Subcutaneous abdominal adipose tissue (tissue), 5 donors: ENCODE measurements around the gene MAP3K8.

Source experiments
- H3K27ac ChIP-seq: one replicate; pipeline ENCODE4 v1.7.0; 2013; ENCODE audit warnings: low read depth, mild to moderate bottlenecking, inconsistent platforms, low read length, moderate library complexity
- H3K27me3 ChIP-seq, 5 donors: one replicate each; pipeline ENCODE4 v1.7.0; 2013; ENCODE audit warnings: low read length in 5 of 5, inconsistent platforms in 1 of 5; ENCODE audit not compliant: control insufficient read depth in 5 of 5, insufficient read depth in 4 of 5
- H3K36me3 ChIP-seq, 5 donors: one replicate each; pipeline ENCODE4 v1.7.0; 2013; ENCODE audit warnings: low read length in 5 of 5; ENCODE audit not compliant: control insufficient read depth in 5 of 5, insufficient read depth in 5 of 5
- H3K4me1 ChIP-seq, 5 donors: one replicate each; pipeline ENCODE4 v1.7.0; 2013; ENCODE audit warnings: low read length in 5 of 5, mild to moderate bottlenecking in 3 of 5, moderate library complexity in 1 of 5; ENCODE audit not compliant: control insufficient read depth in 5 of 5, insufficient read depth in 5 of 5
- H3K4me3 ChIP-seq, 5 donors: one replicate each; pipeline ENCODE4 v1.7.0; 2013; ENCODE audit warnings: low read length in 5 of 5, low read depth in 1 of 5
- H3K9ac ChIP-seq, 5 donors: one replicate each; pipeline ENCODE4 v1.7.0; 2013; ENCODE audit warnings: low read length in 5 of 5, mild to moderate bottlenecking in 4 of 5, moderate library complexity in 3 of 5
- H3K9me3 ChIP-seq, 5 donors: one replicate each; pipeline ENCODE4 v1.7.0; 2013; ENCODE audit warnings: low read length in 5 of 5; ENCODE audit not compliant: control insufficient read depth in 5 of 5
- donor health status: healthy.
- donor health status: healthy.
- donor health status: healthy.
- donor health status: healthy.
- donor health status: healthy.

The MAP3K8 gene

GRCh38 chr10:30433730-30434272, at the start of gene MAP3K8:
Gene MAP3K8, plus strand, starts transcription at chr10:30434184. Its CDS starts 4,755 bp downstream, at chr10:30438939.
- Histone ChIP-seq H3K9me3 (no peaks in the 10 kb centered on the region), H3K4me3 (peak within 1 kb of the TSS; percentile 79 to 95 (median 92)), H3K27ac (peak within 1 kb of the TSS; percentile 99), H3K36me3 (peaks cover under 1 to 17% (median 6%) of the 10 kb centered on the region in 5 donors), H3K9ac (peak within 1 kb of the TSS; percentile 97 to 99 (median 99)), H3K4me1 (peaks cover 15 to 60% (median 51%) of the 10 kb centered on the region in 5 donors), H3K27me3 (no peaks in the 10 kb centered on the region)

- Histone ChIP-seq H3K9ac (no peak overlapping the region), H3K27me3 (peaks cover 0 to 3% (median 0%) of the 10 kb centered on the region in 5 donors), H3K9me3 (no peaks in the 10 kb centered on the region), H3K27ac (no peak overlapping the region), H3K4me1 (no peaks in the 10 kb centered on the region), H3K36me3 (no peaks in the 10 kb centered on the region), H3K4me3 (no peak overlapping the region)
Measured at GRCh38 chr10:30384701-30385201, 49.2 kb upstream of the MAP3K8 start.

GRCh38 chr10:30386801-30387588, 47.0 kb upstream of the MAP3K8 start:
- H3K36me3 ChIP-seq = no peaks in the 10 kb centered on the region
- no peaks in the 10 kb centered on the region for H3K27me3 ChIP-seq
- no peak overlapping the region for H3K27ac ChIP-seq
- no peak overlapping the region for H3K4me3 ChIP-seq
- H3K4me1 ChIP-seq = no peaks in the 10 kb centered on the region
- no peaks in the 10 kb centered on the region for H3K9me3 ChIP-seq
- H3K9ac ChIP-seq = no peak overlapping the region

- no peak overlapping the region for H3K9ac ChIP-seq
- H3K9me3 ChIP-seq = no peaks in the 10 kb centered on the region
- H3K27me3 ChIP-seq = no peaks in the 10 kb centered on the region
- no peaks in the 10 kb centered on the region for H3K36me3 ChIP-seq
- H3K4me3 ChIP-seq = no peak overlapping the region
- H3K4me1 ChIP-seq = peaks cover 2 to 5% (median 3%) of the 10 kb centered on the region in 5 donors
- H3K27ac ChIP-seq = no peak overlapping the region
Measured at GRCh38 chr10:30387646-30388243, 46.2 kb upstream of the MAP3K8 start.

- Histone ChIP-seq H3K9me3 (no peaks in the 10 kb centered on the region), H3K27me3 (no peaks in the 10 kb centered on the region), H3K4me1 (peaks cover 3 to 7% (median 4%) of the 10 kb centered on the region in 5 donors), H3K4me3 (no peak overlapping the region), H3K9ac (no peak overlapping the region), H3K27ac (no peak overlapping the region), H3K36me3 (no peaks in the 10 kb centered on the region)
Measured at GRCh38 chr10:30389543-30389942, 44.4 kb upstream of the MAP3K8 start.

GRCh38 chr10:30390207-30390606, 43.8 kb upstream of the MAP3K8 start:
- H3K27ac ChIP-seq = no peak overlapping the region
- peaks cover 3 to 7% (median 4%) of the 10 kb centered on the region in 5 donors for H3K4me1 ChIP-seq
- H3K9ac ChIP-seq = no peak overlapping the region
- no peak overlapping the region for H3K4me3 ChIP-seq
- H3K9me3 ChIP-seq = no peaks in the 10 kb centered on the region
- H3K36me3 ChIP-seq = no peaks in the 10 kb centered on the region
- H3K27me3 ChIP-seq = no peaks in the 10 kb centered on the region

- peaks cover 3 to 7% (median 4%) of the 10 kb centered on the region in 5 donors for H3K4me1 ChIP-seq
- no peak overlapping the region for H3K27ac ChIP-seq
Measured at GRCh38 chr10:30391266-30391665, 42.7 kb upstream of the MAP3K8 start.

GRCh38 chr10:30392564-30392990, 41.4 kb upstream of the MAP3K8 start:
- Histone ChIP-seq H3K9me3 (no peaks in the 10 kb centered on the region), H3K27ac (no peak overlapping the region), H3K4me1 (peaks cover 3 to 7% (median 4%) of the 10 kb centered on the region in 5 donors), H3K27me3 (no peaks in the 10 kb centered on the region), H3K36me3 (no peaks in the 10 kb centered on the region), H3K9ac (peak overlapping the region in 1 of 5 donors; percentile 28), H3K4me3 (peak overlapping the region in 4 of 5 donors; percentile 42 to 57 (median 46))

More at GRCh38 chr10:30391266-30391665, 42.7 kb upstream of the MAP3K8 start:
- no peaks in the 10 kb centered on the region for H3K9me3 ChIP-seq
- no peak overlapping the region for H3K9ac ChIP-seq
- no peak overlapping the region for H3K4me3 ChIP-seq
- no peaks in the 10 kb centered on the region for H3K27me3 ChIP-seq
- H3K36me3 ChIP-seq = no peaks in the 10 kb centered on the region

GRCh38 chr10:30396293-30396692, 37.7 kb upstream of the MAP3K8 start:
- Histone ChIP-seq H3K27me3 (peaks cover 0 to 4% (median 0%) of the 10 kb centered on the region in 5 donors), H3K9me3 (no peaks in the 10 kb centered on the region), H3K36me3 (no peaks in the 10 kb centered on the region), H3K4me1 (peaks cover 3 to 7% (median 4%) of the 10 kb centered on the region in 5 donors), H3K4me3 (no peak overlapping the region), H3K9ac (no peak overlapping the region), H3K27ac (no peak overlapping the region)

- Histone ChIP-seq H3K4me3 (no peak overlapping the region), H3K4me1 (peaks cover 3 to 7% (median 4%) of the 10 kb centered on the region in 5 donors), H3K27ac (no peak overlapping the region), H3K9me3 (no peaks in the 10 kb centered on the region), H3K9ac (no peak overlapping the region), H3K27me3 (peaks cover 0 to 4% (median 0%) of the 10 kb centered on the region in 5 donors), H3K36me3 (no peaks in the 10 kb centered on the region)
Measured at GRCh38 chr10:30396698-30397097, 37.3 kb upstream of the MAP3K8 start.
